HG03354 (cell line): ENCODE results near the gene ERGIC3.

Experiments used
- ATAC-seq: cut with Tn5 transposase; IDR thresholded peaks from one replicate; pipeline ENCODE4 v1.9.1; 2021; ENCODE audit warnings: mild to moderate bottlenecking; ENCODE audit not compliant: unreplicated experiment, poor library complexity, severe bottlenecking

The ERGIC3 gene

GRCh38 chr20:35588397-35588796 is 46.5 kb downstream of the ERGIC3 start:
- no peak for ATAC-seq

- ATAC-seq: no peak
Observed at GRCh38 chr20:35592339-35592974, 50.6 kb downstream of the ERGIC3 start.

- no peak for ATAC-seq
Observed at GRCh38 chr20:35595456-35595855, 53.6 kb downstream of the ERGIC3 start.

GRCh38 chr20:35595901-35596300 is 54.0 kb downstream of the ERGIC3 start:
- ATAC-seq: no peak

GRCh38 chr20:35597186-35597585 is 55.3 kb downstream of the ERGIC3 start:
- ATAC-seq: no peak

GRCh38 chr20:35598476-35598875 is 56.6 kb downstream of the ERGIC3 start:
- no peak for ATAC-seq

GRCh38 chr20:35598899-35599775 is 57.3 kb downstream of the ERGIC3 start:
- no peak for ATAC-seq

- ATAC-seq: no peak
Observed at GRCh38 chr20:35599776-35600120, 57.9 kb downstream of the ERGIC3 start.

- no peak for ATAC-seq
Observed at GRCh38 chr20:35600176-35600992, 58.5 kb downstream of the ERGIC3 start.

- ATAC-seq: no peak
Observed at GRCh38 chr20:35600993-35601973, 59.4 kb downstream of the ERGIC3 start.

- no peak for ATAC-seq
Observed at GRCh38 chr20:35601990-35602389, 60.1 kb downstream of the ERGIC3 start.

GRCh38 chr20:35602851-35603495 is 61.1 kb downstream of the ERGIC3 start:
- no peak for ATAC-seq

- no peak for ATAC-seq
Observed at GRCh38 chr20:35603695-35604448, 62.0 kb downstream of the ERGIC3 start.

GRCh38 chr20:35604449-35604747 is 62.5 kb downstream of the ERGIC3 start:
- ATAC-seq: no peak

- no peak for ATAC-seq
Observed at GRCh38 chr20:35606127-35606526, 64.2 kb downstream of the ERGIC3 start.
